H7 (cell line): ENCODE results near the gene NAPEPLD. TPM values are rescaled to one million over a fixed set of nuclear protein-coding genes. Genes with fewer than 3 reads are reported as not detected.

Source experiments
- total RNA-seq: library from RNA; depleted of rRNA; stranded (reverse); fragments of >200 nt; shearing (Covaris generic); gene quantifications from 2 replicates; pipeline ENCODE4 v1.2.3, GENCODE V29; 2014; rRNA removed

NAPEPLD gene
- total RNA-seq, 1 experiment from 2014 or later, result 1.6 TPM

Other genes starting within 250 kb of the NAPEPLD start
- 1.0 TPM in 2 replicates for gene LRRC17, start 236.1 kb downstream of the NAPEPLD start, total RNA-seq
- gene FBXL13, start 74.3 kb downstream of the NAPEPLD start, total RNA-seq, result 0.97 and 1.3 TPM in 2 replicates
- 30.1 and 36.9 TPM in 2 replicates for gene ARMC10, start 74.0 kb downstream of the NAPEPLD start, total RNA-seq
- 99.9 and 123 TPM in 2 replicates for gene PMPCB, start 148.3 kb upstream of the NAPEPLD start, total RNA-seq
- gene DNAJC2, start 195.7 kb upstream of the NAPEPLD start, total RNA-seq, result 27.1 and 35.6 TPM in 2 replicates
- gene PSMC2, start 198.5 kb upstream of the NAPEPLD start, total RNA-seq, result 138 and 151 TPM in 2 replicates